ENCODE results near the gene HOXD9.

Gene HOXD9

GRCh38 chr2:176126929-176127773 lies 4.6 kb downstream of the HOXD9 start:
- DNase-seq: peak in 1 of 2 experiments; percentile 53

DNA sequence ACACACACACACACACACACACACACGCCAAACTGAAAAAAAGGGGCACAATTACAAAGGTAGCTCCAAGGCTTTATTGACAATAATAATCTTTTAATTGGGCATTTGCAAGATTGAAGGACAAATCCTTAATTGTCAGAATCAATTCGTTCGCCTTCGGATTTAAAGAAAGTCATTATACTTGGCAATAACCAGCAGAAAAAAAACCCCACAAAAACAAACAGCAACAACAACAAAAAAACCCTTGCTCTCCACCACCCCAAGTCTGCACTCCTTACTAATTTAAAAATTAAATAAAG lies 5.2 kb downstream of the HOXD9 start:
- no peak for DNase-seq

DNA sequence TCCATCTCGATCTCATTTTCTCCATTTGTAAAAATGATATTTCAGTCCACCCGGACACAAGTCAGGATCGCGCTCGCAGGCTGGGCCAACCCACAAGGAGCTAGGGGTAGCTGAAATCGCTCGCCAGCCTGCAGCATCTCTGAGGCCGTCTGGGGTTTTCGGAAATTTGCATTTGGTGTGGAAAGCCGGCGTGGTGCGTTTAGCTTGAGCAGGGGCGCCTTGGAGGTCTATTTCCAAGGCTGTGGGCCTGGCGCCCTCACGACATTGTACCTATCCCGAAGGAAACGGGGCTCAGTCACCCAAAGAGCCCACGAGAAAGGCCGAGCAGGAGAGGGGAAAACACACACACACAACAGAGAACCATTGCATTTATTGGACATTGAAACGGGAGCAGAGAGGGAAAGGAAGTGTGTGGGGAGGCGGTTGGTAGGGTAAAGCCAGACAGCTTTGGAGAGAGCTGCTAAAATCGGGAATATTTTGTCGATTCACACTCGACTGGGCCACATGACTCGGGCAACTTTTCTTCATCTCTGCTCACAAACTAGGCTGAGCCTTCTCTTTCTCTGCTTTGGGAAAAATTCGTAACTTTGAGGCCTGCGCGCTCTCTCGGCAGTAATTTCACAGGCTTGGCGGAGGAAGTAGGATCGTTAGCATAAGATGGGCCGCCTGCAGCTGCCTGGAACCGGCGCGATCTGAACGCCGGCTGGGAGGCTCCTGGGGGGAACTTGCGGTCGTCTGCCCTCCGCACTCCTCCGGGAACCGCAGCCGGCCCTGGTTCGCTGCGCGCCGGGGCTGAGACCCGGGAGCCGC lies 5.9 kb downstream of the HOXD9 start:
- no peak for DNase-seq

DNA sequence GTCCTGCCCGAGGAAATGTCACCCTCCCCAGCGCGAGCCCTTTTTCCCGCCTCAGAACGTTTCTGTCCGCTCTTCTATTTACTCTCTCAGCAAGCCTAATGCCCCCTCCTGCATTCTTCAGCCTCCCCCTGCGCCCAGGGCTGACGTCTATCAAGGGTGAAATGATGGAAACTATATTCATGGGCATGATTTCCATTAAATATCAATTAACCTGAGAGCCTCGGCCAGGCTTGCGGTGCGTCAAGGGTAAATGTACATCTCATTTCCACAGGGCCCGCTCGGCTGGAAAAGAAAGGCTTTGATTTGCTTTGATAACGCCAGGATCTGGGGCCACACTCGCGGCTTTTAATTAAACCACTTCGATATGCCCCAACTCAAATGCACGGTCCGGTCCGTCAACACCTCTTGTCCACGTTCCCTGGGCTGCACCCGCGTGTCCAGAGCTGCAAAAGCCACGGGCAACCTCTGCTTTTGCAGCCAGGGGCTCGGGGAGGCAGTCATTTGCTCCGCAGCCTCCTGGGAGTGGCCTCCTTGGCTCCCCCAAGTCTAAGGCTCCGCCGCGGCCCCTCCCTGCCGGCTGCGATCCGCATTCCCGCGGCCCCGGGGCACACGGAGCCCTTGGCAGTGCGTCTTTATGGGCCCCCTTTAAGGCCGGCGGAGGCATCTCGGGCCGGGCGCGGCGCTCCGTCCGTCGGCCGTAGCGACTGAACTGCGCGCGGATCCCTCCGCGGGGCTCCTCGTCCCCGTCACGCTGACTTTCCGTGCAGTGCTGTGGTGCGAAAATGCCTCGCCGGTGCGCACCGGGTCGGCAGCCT lies 6.7 kb downstream of the HOXD9 start, which contains the start of gene HOXD8:
HOXD8 (plus strand) TSS at position 724 of the 815 bp plus-strand sequence. CDS start 662 bp downstream, outside the sequence.
- DNase-seq: peak; percentile 32 to 81

- peak in 1 of 2 experiments; percentile 64 for DNase-seq
Measured at GRCh38 chr2:176129813-176130146, 7.3 kb downstream of the HOXD9 start.

- DNase-seq: peak in 1 of 2 experiments; percentile 50
Measured at GRCh38 chr2:176130147-176130956, 7.8 kb downstream of the HOXD9 start.

GRCh38 chr2:176130957-176131847 lies 8.7 kb downstream of the HOXD9 start:
- DNase-seq: no peak

- DNase-seq: no peak
Measured at GRCh38 chr2:176131848-176132158, 9.3 kb downstream of the HOXD9 start.

- DNase-seq: no peak
Measured at GRCh38 chr2:176132205-176133171, 10.0 kb downstream of the HOXD9 start.

DNA sequence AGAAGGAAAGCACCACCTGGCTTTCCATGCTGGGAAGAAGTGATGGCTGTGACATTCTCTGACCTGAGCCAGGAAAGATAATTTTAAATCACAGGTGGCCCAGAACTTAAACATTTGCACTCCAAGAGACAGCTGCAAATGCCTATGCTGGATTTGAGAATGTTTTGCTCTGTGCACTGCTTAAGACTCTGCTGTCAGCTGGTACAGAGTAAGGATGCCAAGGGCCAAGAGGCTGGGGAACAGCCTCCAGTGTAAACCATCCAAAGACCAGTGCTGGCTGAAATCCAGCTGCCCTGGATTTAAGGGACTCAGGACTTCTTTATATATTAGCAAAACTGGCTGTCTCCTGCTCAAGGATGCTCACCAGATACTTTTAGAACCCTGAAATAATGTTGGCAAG lies 10.9 kb downstream of the HOXD9 start:
- no peak for DNase-seq

GRCh38 chr2:176134035-176134434 lies 11.5 kb downstream of the HOXD9 start:
- DNase-seq: no peak

- DNase-seq: peak; percentile 7 to 21
Measured at GRCh38 chr2:176135035-176135440, 12.5 kb downstream of the HOXD9 start.

- no peak for DNase-seq
Measured at GRCh38 chr2:176136374-176137251, 14.1 kb downstream of the HOXD9 start.

DNA sequence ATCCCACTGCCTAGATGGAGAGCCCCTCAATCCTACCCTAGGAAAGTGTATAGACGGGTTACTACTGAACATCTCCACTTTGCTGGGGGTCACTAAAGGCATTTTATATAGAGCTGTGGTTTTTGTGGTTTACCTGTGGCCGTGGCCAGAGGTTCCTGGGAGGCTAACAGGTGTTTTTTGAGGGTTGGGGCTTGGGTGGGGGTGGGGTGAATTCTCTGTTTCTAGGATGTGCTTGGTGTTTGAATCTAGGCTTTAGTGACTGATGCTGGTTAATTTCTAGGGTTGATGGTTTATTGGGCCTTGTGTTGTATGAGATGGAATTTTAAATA lies 14.7 kb downstream of the HOXD9 start:
- DNase-seq: no peak

GRCh38 chr2:176137906-176138305 lies 15.4 kb downstream of the HOXD9 start:
- no peak for DNase-seq

DNA sequence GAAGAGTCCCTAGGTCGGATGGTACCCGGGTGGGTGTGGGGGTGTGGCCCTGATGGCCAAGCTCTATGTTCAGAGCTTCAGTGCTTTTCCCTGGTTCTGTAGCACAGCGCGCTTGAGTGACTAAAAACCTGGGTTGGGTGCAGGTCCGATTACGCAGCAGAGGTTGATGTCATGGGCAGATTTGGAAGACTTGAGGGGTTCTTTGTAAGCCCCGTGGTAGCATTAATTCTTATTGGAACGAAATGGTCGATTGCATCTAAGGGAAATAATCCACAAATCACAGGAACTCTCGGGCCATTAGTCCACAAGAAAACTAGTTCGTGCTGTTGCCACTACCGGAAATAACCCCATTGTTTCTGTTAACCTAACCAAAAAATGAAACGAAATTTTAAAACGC lies 16.0 kb downstream of the HOXD9 start:
- DNase-seq: no peak

DNA sequence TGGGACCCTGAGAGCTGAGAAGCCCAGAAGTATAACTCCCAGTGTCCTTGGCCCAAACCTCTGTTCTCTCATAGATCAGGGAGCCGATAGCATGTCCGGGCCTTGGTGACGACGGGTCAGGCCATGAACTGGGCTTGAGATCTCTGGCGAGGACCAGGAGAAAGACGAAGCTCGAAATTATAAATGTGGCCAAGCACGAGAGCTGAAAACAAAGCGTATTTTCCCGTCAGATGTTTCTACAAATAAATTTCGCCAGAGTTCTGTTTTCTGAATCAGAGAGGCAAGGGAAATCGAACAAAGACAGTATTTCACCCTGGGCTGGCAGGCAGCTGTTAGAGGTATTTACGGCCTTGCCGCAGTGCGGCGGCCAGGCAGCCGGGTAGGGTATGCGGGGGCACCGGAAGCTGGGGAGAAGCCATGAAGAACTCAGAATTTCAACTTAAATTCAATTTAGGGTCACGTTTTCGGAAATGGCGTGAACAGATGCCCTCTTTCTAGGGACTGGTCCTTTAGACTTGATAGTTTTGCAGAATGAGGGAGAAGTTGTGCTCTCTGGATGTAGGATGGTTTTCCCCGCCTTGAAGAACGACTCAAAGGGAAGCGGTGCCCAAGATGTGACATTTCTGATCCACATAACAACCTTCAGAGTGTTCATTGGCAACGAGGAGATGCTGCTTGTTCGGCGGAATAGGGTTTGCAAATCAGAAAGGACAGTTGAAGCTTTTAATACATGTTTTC lies 16.6 kb downstream of the HOXD9 start:
- no peak for DNase-seq

DNA sequence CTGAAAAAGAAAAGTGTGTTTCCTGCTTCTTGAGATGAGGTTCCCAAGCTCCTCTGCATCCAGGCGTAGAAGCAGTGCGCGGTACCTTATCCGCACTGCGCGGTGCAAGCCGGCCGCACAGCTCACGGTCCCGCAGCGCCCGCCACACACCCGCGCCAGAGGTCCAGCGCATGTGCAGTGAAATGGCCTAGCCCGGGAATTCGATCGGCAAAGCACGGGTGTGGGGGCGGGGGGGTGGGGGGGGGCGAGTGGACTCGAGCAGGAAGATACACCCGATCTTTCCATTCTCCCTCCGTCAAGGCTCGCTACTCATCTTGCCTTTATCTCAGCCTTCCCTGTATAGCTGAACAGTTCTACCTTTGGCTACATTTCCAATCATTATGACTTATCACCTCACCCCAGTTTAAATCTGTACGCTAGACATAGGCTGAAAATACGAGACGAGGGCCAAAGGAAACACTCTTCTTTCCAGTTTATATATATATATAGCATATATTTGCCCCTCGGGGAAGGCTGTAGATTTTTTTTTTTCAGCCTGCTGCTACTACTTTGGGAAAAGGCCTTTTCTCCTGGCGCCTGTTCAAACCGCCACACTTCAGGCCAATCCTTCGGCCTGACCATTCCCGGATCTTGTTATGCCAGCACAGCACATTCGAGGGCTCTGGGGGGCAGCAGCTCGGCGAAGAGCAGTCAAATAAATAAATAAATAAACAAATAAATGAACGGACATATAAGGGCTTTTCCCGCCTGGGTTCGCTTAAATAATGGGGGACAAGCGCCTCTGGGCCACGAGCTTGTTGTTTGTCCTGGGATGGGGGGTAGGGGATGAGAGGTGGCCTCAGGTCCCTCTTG lies 17.4 kb downstream of the HOXD9 start:
- peak in 1 of 2 experiments; percentile 41 for DNase-seq
